Hematopoietic multipotent progenitor cell treated with erythropoietin and hydrocortisone succinate and interleukin-3 and kit ligand, for 6 days (in vitro differentiated cells): ENCODE results near the gene CD151.

Source experiments
- DNase-seq: peaks from one replicate; pipeline ENCODE4 v3.0.0-alpha.2; 2015

The CD151 gene

DNA sequence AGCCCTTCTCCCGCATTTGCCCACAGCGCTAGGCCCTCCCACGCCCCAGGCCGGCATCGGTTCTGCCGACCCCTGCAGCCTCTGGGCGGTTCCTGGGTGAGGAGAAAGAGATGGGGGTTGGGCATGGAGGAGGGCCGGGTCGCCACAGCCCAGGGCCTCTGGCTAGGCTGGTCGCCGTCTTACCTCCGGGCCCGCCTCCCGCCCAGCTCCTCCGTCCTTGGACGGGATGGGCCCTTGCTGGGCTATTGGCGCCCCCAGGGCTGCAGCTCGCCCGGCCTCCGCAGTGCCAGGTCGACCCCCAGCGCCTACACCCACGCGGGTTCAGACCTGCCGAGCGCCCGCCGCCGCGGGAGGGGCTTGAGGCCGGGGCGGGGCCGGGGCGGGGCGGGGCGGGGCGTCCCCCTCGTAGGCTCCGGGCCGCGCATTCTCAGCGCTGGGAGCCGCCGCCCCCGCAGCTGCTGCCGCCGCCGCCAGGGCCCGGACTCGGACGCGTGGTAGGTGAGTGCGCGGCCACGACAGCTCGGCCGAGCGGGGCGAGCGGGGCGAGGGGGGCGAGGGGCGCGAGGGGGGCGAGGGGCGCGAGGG is at the start of gene CD151:
CD151 (plus strand) TSS at position 424 of the 585 bp plus-strand sequence. CDS start 3,118 bp downstream, outside the sequence.
- peak; percentile 74 for DNase-seq

GRCh38 chr11:783581-784015 is 49.2 kb upstream of the CD151 start:
- DNase-seq = peak; percentile 82

GRCh38 chr11:786235-787083 is 46.3 kb upstream of the CD151 start:
- no peak for DNase-seq

DNA sequence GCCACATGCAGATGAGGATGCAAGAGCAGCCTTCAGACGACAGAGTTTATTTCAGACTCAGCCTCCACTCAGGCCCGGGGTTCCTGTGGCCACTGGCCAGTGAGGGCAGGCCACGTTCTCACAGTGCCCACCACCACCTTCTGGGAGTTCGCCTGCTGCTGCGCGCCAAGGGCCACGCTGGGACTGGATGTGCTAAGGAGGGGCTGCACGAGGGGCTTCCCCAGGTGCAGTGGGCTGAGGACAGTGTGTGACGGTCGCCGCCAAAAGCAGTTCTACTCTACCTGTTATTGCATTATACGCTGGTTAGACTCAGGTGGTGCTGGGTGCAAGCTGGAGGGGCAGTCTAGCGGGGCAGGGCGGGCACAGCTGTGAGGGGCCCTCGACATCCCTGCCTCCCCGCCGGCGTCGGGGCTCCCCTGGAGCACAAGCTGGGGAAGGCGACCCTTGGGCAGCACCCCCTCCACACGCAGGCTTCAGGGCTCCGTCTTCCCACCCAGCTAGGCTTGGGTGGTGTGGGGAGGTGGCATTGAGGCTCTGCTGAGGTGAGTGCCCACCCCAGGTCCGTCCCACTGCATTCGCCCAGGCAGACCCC is 45.6 kb upstream of the CD151 start:
- no peak for DNase-seq

- DNase-seq = no peak
Observed at GRCh38 chr11:788009-788640, 44.6 kb upstream of the CD151 start.

DNA sequence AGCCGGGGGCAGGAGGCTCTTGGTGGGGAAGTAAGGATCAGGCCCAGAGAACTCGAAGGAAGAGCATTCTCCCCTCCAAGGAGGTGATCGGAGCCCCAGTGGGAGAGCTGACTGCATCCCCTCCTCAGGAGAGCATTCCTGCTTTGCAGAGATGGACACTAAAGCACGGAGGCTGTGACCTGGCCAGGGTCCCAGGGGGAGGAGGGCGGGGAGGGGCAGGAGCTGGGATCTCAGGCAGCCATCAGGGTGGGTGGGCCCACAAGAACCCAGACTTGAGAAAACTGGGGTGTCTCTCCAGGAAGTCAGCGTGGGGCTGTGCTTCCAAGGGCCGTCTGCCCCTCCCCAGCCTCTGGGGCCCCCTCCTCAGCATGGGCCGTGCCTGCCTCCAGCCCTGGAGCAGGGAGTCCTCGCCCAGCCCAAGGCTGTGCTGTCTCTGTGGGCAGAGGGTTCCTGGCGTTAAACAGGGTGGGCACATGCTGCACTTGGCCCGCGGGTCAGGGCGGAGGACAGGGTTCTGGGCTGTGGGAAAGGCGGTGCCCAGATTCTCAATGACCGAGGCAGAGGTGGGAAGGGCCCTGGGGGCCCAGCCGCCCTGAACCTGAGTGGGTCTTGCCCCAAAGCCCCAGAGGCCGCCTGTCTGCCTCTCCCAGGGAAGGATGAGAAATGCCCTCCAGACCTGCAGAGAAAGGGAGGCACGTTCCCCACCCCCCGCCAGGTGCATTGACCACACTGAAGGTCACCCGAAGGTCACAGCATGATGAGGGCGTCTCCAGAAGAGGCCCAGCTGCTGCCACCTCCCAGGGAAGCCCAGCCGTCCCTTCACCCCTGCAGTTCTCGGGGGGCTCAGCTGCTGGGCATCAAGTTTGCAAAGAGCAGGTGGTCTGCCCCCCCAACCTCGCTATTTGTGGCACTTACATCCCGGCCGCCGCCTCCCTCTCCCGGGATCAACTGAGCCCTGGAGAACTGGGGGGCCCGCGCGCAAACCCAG is 43.5 kb upstream of the CD151 start:
- no peak for DNase-seq

- peak; percentile 32 for DNase-seq
Observed at GRCh38 chr11:789943-790342, 42.8 kb upstream of the CD151 start, which contains the start of gene CEND1. Gene CEND1, minus strand, starts transcription at chr11:790090. Its CDS starts 1,514 bp downstream, at chr11:788576.

DNA sequence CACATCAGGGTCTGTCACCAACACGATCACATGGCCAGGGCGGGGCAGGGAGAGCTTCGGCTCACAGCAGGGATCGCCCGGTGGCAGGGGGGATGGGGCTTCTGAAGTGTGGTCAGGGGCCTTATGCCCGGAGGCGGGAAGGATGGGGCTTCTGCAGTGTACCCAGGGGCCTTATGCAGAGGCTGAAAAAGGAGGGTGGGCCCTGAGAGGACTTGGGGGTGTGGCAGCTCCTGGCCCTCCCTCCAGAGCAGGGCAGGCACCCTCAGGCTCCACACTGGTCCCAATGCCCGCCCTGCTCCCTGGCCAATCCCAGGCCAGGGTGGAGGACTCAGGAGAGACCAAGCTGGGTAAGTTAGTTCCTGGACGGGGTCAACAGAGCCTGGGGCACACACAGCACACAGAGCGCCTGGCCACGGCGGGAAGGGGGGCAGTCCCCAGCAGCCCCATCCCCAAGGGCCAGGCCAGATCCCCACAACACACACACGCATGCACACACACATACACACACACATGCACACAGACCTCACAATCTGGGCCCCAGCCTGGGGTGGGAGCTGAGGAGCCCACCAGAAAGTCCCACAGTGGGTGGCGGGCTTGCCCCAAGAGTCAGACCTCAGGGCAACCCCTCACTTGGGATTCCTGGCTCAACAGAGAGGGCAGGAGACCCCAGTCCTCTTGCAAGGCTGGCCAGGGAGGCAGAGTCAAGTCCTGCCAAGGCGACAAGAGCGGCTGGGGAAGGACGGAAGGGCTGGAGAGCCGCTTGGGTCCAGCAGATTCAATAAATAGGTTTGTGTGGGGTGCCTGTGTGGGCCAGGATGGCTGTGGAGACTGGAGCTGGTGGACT is 41.8 kb upstream of the CD151 start:
- DNase-seq = peak; percentile 39

GRCh38 chr11:791658-792534 is 40.9 kb upstream of the CD151 start:
- DNase-seq = no peak

DNA sequence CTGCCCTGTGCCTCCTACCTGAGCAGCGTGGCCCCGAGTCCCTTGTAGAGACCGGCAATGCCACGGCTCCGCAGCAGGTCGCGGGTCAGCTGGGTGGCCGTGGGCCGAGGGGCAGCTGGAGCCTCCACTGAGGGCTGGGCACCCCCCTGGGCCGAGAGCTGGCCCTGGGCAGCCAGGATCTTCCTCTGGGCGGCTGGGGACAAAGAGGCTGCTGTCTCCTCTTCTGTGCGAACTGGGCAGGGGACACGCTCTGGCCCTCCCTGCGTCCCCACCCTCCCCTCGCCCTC is 40.3 kb upstream of the CD151 start:
- no peak for DNase-seq

DNA sequence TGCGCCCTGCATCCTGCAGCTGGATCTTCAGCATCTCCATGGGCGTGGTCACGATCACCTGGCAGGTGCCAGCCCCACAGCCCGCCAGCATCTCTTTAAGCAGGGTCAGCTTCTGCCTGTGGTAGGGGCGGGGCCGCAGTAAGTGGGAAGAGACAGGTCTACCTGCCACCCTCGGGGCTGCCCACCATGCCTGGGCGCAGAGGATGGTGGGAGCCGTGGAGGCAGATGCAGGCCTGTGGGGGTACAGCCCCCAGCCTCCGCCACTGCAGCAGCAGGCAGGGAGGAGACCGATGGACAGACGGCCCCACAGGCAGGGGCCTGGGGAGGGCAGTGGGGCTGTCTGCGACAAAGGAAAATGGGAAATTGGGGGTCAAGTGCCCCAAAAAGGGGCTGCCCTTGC is 39.9 kb upstream of the CD151 start:
- DNase-seq = no peak

- no peak for DNase-seq
Observed at GRCh38 chr11:793556-793955, 39.2 kb upstream of the CD151 start.

DNA sequence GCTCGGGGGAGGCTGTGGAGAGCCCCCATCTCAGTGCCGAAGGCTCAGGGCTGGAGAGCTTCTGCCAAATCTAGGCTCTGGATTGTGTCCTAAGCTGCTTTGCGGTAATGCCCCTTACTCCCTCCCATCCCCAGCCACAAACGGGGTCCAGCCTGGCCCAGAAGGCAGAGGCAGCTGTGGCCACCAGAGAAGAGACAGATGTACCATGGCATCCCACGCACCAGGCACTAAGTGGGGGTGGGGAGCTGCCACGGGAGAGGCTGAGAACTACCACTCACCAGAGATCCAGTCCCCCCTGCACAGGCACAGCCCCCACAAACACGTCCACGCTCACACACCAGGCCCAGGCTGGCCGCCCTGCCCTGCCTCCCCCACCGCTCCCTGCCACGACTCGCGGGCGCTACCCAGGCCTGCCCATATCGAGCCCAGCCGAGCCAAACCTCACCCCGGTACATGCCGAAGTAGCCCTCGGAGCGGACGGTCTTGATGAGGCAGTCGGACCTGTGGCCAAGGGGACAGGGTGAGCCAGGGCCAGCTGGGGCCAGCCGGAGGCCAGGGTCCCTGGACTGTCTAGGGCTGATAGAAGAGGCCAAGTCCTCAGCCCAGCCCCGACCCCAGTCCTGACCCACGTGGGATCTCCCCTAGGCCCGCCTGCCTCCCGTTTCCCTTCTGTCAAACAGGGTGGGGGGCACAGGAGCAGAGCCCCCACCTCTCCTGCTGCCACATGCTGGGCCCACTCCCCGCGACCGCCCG is 38.6 kb upstream of the CD151 start:
- no peak for DNase-seq

GRCh38 chr11:794766-795633 is 37.8 kb upstream of the CD151 start:
- DNase-seq = no peak

DNA sequence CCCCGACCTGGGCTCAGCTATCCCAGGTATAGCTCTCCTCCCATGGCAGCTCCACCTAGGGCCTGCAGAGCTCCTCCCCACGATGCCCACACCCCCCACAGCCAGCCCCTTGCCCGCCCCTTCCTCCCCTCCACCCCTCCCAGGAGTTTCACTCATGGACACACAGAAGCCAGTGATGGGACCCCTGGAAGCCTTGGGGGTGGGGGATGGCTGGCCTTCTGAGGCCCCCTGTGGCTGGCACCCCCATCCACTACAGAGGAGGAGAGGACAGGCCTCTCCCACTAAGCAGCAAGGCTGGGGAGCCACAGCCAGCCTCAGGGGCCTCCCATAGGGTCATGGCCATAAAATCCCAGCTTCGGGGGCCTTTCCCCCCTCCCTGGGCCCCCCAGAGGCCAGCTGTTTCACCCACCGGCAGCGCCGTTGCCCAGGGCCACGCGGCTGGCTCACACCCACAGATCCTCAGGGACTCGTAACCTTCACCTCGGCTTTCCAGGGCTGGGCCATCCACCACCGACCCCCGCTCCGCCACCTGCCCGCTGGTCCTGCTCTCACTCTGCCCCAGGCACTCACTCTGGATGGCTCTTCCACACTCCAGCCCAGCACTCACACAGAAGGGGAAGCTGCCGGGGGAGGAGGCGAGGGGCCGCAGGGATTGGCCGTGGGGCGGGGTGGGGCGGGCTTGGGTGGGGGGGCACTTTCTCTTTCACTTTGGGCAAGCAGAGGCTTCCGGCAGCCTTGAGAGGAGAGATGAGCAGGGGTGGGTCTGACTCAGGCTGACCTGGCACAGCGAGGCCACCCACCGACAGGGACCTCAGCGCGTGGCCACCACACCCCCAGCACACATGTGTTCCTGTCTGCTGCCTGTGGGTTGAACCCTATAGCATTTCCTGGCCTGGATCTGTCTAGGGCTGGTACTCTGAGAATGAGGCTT is 36.9 kb upstream of the CD151 start:
- peak; percentile 92 for DNase-seq

DNA sequence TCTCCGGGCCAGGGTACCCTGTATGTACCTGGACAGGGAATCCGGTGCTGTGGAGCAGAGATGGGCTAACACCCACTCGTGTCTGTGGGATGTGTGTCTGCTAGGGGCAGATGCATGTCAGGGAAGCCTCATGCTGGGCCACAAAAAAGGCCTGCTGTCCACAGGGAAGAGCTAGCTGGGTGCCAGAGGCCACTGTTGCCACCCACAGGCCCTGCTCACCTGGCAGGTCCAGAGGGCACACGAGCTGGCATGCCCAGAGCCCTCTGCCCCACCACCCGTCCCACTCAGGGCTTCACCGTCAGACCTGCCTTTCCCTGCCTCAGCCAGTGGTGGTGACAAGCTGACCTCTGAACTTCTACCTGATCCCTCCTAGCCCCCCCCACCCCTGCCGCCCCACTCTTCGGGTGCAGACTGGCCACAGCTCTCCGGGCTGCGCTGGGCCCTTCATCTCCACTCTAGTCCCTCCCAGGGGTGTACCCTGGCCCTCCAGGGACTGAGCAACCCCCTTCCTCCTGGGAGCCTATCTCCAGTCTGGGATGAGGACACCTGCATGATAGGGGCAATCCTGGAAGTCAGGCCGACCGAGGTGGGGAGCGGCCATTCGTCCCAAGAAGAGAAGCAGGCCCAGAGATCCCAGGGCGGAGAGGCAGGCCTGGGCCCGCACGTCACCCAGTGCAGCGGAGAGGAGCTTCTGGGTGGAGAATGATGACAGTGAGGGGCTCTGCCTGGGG is 36.0 kb upstream of the CD151 start:
- no peak for DNase-seq
